ENCODE results near the gene STK32B.

DNA sequence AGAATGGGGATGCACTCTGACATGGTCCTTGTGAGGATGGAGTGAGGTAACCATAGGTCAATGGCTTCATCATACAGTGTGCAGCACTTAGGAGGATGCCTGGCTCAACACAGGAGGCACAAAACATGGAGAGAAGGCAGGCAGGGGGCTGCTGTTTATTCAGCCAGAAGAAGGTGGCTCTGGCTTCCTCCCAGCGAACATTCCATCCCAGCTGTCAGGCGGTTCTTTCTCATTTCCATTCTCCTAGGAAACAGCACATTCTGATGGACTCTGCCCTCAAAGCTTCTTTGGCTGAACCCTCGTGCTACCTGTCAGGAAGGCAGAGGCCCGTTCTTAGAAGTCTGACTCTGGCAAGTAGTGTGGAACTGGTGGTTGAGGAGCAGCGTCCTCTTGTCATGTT lies 18.6 kb downstream of the STK32B start:
- TF ChIP-seq, protein P1, sequence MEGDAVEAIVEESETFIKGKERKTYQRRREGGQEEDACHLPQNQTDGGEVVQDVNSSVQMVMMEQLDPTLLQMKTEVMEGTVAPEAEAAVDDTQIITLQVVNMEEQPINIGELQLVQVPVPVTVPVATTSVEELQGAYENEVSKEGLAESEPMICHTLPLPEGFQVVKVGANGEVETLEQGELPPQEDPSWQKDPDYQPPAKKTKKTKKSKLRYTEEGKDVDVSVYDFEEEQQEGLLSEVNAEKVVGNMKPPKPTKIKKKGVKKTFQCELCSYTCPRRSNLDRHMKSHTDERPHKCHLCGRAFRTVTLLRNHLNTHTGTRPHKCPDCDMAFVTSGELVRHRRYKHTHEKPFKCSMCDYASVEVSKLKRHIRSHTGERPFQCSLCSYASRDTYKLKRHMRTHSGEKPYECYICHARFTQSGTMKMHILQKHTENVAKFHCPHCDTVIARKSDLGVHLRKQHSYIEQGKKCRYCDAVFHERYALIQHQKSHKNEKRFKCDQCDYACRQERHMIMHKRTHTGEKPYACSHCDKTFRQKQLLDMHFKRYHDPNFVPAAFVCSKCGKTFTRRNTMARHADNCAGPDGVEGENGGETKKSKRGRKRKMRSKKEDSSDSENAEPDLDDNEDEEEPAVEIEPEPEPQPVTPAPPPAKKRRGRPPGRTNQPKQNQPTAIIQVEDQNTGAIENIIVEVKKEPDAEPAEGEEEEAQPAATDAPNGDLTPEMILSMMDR (IDR thresholded peaks at IDR 0.05 in 8 of 11, conservative IDR thresholded peaks at IDR 0.05 in 3 of 11), result no peak
- no peak for TF ChIP-seq POLR2A (IDR thresholded peaks at IDR 0.05)
- no peak for TF ChIP-seq POLR2AphosphoS5 (IDR thresholded peaks at IDR 0.05)

Measured in spleen (tissue), 7 donors.